BLaER1 treated with 17β-estradiol and CSF1 and Interleukin-3, amounts not matched to agents 10 nM and 100 nM (cell line): ENCODE results near the gene GALNT18.
A peak's percentile ranks its signal among the peaks of the same experiment; 100 is the strongest.

Experiments used
- H3K27ac ChIP-seq, 11 experiments: shearing (Covaris generic); formaldehyde crosslinking; 2 replicates each; pipeline ENCODE4 v1.8.1; 2022
- H3K27me3 ChIP-seq, 11 experiments: shearing (Covaris generic); formaldehyde crosslinking; 2 replicates each; pipeline ENCODE4 v1.8.1; 2022
- H3K36me3 ChIP-seq, 11 experiments: shearing (Covaris generic); formaldehyde crosslinking; 2 replicates each; pipeline ENCODE4 v1.8.1; 2022
- H3K4me1 ChIP-seq, 10 experiments: shearing (Covaris generic); formaldehyde crosslinking; 2 replicates each; pipeline ENCODE4 v1.8.1; 2022
- H3K4me2 ChIP-seq, 11 experiments: shearing (Covaris generic); formaldehyde crosslinking; 2 replicates each; pipeline ENCODE4 v1.8.1; 2022
- H3K4me3 ChIP-seq, 10 experiments: shearing (Covaris generic); formaldehyde crosslinking; 2 replicates each; pipeline ENCODE4 v1.8.1; 2022
- H3K9ac ChIP-seq, 11 experiments: shearing (Covaris generic); formaldehyde crosslinking; 2 replicates each; pipeline ENCODE4 v1.8.1; 2022
- H3K9me3 ChIP-seq, 11 experiments: shearing (Covaris generic); formaldehyde crosslinking; replicated peaks in 1 of 11; 2 replicates each; pipeline ENCODE4 v1.8.1; 2022
- H4K20me1 ChIP-seq, 11 experiments: shearing (Covaris generic); formaldehyde crosslinking; 2 replicates each; pipeline ENCODE4 v1.8.1; 2022
- Cebpa-rat ChIP-seq, 11 experiments: shearing (Covaris generic); IDR thresholded peaks; 2 replicates each; pipeline ENCODE4 v1.8.1; 2022

Gene GALNT18

DNA sequence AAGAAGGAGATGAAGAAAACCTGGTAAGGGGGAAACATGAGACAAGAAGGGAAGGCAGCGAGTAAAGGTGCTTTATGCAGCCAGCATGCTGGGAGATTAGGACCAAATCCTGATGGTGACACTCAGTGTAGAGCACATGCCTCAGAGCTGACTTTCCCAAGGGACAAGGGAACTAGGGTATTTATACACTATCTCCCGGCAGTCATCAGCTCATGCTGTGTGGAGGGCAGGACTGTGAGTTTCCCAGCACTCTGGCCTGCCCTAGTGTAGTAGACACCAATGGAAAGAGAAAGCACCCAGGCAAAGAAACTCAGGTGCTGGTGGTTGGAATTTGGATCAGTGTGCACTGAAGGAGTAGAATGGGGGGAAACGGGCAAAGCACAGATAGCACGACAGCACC, 140.4 kb downstream of the GALNT18 start:
- Histone ChIP-seq H3K36me3 (no peaks in the 10 kb centered on the region), H3K27ac (no peak overlapping the region), H3K4me1 (peaks cover 0 to 18% (median 5%) of the 10 kb centered on the region in 10 experiments; a peak in 10 of 20 replicates), H3K9me3 (no peaks in the 10 kb centered on the region), H4K20me1 (no peaks in the 10 kb centered on the region; a peak in 1 of 22 replicates), H3K9ac (no peak overlapping the region), H3K27me3 (no peaks in the 10 kb centered on the region), H3K4me3 (no peak overlapping the region), H3K4me2 (no peak overlapping the region)
- no peak for TF ChIP-seq Cebpa-rat (IDR thresholded peaks at IDR 0.05)

DNA sequence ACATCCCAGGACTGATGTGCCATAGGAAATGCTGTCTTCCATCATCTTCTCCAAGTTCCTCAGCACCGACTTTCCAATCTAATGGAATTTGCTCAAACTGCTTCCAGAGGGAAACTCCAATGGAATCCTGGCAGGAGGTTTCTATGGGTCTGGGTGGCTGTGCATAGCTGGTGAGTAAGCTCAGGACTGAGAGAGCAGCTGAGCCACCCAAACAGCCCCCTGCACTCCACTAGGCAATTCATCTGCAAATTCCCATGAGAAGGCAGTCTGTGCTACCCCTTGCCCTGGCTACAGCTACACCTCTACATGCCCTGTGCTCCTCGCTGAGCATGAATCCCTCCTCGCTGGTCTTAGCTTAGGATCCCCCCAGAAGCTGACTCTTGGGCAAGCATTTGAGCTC, 140.8 kb downstream of the GALNT18 start:
- no peaks in the 10 kb centered on the region for H3K27me3 ChIP-seq
- no peaks in the 10 kb centered on the region; a peak in 1 of 22 replicates for H4K20me1 ChIP-seq
- peaks cover 0 to 18% (median 5%) of the 10 kb centered on the region in 10 experiments; a peak in 10 of 20 replicates for H3K4me1 ChIP-seq
- no peak overlapping the region for H3K4me3 ChIP-seq
- H3K9me3 ChIP-seq: no peaks in the 10 kb centered on the region
- no peak overlapping the region for H3K4me2 ChIP-seq
- TF ChIP-seq Cebpa-rat (IDR thresholded peaks at IDR 0.05): no peak
- H3K27ac ChIP-seq: no peak overlapping the region
- H3K9ac ChIP-seq: no peak overlapping the region
- no peaks in the 10 kb centered on the region for H3K36me3 ChIP-seq

DNA sequence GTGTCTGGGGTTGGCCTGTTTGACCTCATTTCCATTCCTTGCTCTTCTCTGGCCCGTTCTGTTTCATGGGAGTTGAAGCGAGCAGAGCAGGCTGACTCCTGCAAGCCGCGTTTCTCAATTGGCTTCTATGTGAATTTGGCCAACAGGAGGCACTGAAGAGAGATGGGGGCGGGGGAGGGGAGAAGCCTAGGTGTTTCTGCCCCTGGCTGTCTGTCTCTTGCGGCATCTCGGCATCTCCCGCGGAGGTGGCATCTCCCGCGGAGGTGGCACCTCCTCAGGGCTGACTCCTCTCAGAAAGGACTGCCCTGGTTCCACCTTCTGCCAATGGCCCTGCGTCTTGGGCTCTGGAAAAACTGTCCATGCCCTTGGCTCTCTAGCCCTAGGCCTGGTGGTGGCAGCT, 143.1 kb downstream of the GALNT18 start:
- no peak for TF ChIP-seq Cebpa-rat (IDR thresholded peaks at IDR 0.05)
- H3K36me3 ChIP-seq: no peaks in the 10 kb centered on the region
- no peaks in the 10 kb centered on the region for H3K27me3 ChIP-seq
- peaks cover 0 to 18% (median 5%) of the 10 kb centered on the region in 10 experiments; a peak in 10 of 20 replicates for H3K4me1 ChIP-seq
- no peak overlapping the region for H3K9ac ChIP-seq
- no peaks in the 10 kb centered on the region for H4K20me1 ChIP-seq
- H3K9me3 ChIP-seq: no peaks in the 10 kb centered on the region
- no peak overlapping the region for H3K27ac ChIP-seq
- peak overlapping the region in 1 of 11 experiments; percentile 68; a peak in 1 of 22 replicates for H3K4me2 ChIP-seq
- no peak overlapping the region for H3K4me3 ChIP-seq

DNA sequence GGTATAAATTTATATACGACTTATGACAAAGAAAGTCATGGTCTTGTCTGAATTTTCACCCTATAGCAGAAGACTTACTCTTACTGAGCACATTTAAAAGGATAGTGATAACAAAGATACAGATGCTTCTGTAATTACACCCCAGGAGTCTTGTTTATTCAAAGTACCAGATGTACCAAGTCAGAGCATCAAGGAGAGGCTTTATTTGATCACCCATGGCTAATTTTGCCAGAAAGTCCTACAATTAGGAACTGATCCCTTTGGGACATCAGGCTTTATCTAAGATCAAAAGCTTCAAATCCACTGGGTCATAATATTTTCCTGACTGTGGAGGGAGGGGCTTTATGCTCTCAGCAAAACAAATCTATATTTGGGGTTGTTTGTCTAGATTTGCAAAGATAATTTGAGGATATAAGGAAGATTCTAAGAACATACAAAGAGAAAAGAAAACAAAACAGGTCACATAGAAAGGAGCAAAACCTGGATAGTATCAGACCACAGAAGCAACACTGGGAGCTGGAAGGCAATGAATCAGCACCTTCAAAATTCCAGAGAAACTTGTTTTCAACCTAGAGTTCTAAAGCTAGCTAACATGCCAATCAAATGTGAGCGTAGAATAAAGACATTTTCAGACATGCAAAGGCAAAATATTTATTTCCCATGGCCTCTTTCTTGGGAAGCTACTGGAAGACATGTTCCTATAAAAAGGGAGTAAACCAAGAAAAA, 143.9 kb downstream of the GALNT18 start:
- Histone ChIP-seq H3K9ac (no peak overlapping the region), H3K27ac (no peak overlapping the region), H3K4me1 (peaks cover 0 to 18% (median 5%) of the 10 kb centered on the region in 10 experiments; a peak in 10 of 20 replicates), H3K27me3 (no peaks in the 10 kb centered on the region), H4K20me1 (no peaks in the 10 kb centered on the region), H3K36me3 (no peaks in the 10 kb centered on the region), H3K4me2 (peak overlapping the region in 6 of 11 experiments; percentile 6 to 68 (median 51); a peak in 11 of 22 replicates), H3K9me3 (no peaks in the 10 kb centered on the region), H3K4me3 (no peak overlapping the region)
- TF ChIP-seq Cebpa-rat (IDR thresholded peaks at IDR 0.05): no peak

DNA sequence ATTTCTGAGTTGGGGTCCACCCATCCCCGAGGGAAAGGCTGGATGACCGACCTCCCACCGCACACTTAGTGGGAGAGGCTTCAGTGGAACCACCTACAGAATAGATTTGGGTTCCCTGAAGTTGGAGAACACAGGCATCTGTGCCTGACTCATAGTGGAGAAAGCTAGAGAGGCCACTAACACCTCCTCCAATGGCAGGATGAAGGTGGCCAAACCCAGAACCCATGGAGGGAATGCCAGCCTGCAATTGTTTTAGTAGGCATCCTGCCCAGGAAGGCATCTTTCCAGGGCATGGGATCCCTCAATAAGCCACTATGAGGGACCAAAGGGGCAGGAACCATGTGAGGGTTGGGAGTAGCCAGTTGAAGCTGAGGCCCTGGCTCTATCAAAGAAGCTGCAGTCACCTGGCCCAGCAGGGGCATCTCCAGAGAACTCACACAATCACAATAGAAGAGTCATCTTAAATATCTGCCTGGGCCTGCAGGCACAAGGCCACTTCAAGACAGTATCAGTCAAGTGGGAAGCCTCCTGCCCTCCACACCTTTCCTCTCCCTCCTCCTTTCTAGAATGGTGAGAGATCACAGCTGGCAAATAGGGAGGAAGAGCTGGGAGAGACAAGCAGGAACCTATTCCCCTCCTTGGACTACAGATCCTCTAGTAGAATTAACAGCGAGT, 144.7 kb downstream of the GALNT18 start:
- Histone ChIP-seq H3K4me1 (peaks cover 0 to 18% (median 5%) of the 10 kb centered on the region in 10 experiments; a peak in 11 of 20 replicates), H3K36me3 (no peaks in the 10 kb centered on the region), H3K9me3 (no peaks in the 10 kb centered on the region), H3K4me3 (no peak overlapping the region), H3K27ac (no peak overlapping the region), H3K4me2 (peak overlapping the region in 6 of 11 experiments; percentile 6 to 68 (median 51); a peak in 10 of 22 replicates), H3K9ac (no peak overlapping the region), H4K20me1 (no peaks in the 10 kb centered on the region), H3K27me3 (no peaks in the 10 kb centered on the region)
- TF ChIP-seq Cebpa-rat (IDR thresholded peaks at IDR 0.05): no peak

DNA sequence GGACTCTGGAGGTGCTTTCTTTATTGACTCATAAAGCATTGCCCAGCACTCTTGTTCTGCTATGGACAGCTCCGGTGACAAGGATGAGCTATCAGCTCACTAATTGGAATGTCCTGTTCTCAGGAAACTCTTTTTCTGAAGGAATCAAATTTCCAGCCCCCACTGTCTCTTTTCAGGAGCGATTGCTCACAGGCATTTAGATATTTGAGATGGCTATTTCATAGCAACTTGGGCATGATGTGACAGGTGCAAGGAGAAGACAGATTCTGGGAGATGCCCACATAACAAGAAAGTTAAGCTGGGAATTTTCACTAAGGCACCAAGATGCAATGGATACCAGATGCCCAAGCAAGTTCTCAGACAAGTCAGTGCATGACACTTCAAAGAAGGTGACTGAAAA, 145.3 kb downstream of the GALNT18 start:
- Histone ChIP-seq H3K36me3 (no peaks in the 10 kb centered on the region), H3K4me1 (peaks cover 0 to 18% (median 7%) of the 10 kb centered on the region in 10 experiments; a peak in 11 of 20 replicates), H3K9me3 (no peaks in the 10 kb centered on the region), H3K27ac (no peak overlapping the region), H3K4me2 (no peak overlapping the region), H3K27me3 (no peaks in the 10 kb centered on the region), H4K20me1 (no peaks in the 10 kb centered on the region), H3K9ac (no peak overlapping the region), H3K4me3 (no peak overlapping the region)
- no peak for TF ChIP-seq Cebpa-rat (IDR thresholded peaks at IDR 0.05)

DNA sequence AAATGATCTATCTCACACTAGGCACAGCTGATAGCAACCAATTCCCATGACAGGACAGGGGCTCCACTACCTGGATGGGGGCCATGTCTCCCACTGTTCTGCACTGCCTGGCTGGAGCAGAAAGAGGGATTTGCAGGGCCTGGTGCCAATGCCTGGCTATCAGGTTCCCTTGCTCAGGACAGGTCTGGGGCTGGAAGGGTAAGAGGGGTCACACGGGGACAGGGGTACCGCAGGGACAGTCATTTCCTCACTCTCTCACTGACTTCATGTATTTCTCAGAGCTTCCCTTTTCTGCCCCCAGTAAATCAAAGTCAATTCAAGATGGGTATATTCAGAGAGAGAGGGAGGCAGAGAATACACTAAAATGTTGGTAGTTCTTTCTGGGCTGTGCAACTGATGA, 149.7 kb downstream of the GALNT18 start:
- Histone ChIP-seq H3K27me3 (no peaks in the 10 kb centered on the region; a peak in 1 of 22 replicates), H3K27ac (no peak overlapping the region), H3K9me3 (no peaks in the 10 kb centered on the region), H3K36me3 (no peaks in the 10 kb centered on the region), H3K4me3 (no peak overlapping the region), H3K4me1 (peaks cover 0 to 4% (median 0%) of the 10 kb centered on the region in 10 experiments; a peak in 6 of 20 replicates), H4K20me1 (peaks cover 0 to 4% (median 0%) of the 10 kb centered on the region in 11 experiments; a peak in 3 of 22 replicates), H3K4me2 (no peak overlapping the region), H3K9ac (no peak overlapping the region)
- TF ChIP-seq Cebpa-rat (IDR thresholded peaks at IDR 0.05): no peak

DNA sequence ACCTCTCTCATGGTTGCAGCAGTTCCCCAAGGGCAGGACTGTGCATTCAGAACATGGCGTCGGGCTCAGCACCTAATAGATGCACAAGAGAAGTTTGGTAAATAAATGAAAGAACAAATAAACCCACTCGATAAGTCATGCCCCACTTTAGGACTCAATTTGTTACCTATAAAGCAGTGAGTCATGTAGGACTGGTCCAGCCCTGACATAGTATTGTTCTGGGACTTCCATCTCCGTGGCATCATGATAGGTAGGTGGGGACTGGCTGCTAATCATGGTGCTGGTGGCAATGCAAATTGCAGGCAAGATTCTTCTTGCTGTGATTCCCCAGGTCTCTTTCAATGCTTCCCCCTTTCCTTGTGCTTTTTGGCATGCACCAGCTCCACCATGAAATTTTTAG, 150.6 kb downstream of the GALNT18 start:
- no peaks in the 10 kb centered on the region; a peak in 1 of 22 replicates for H3K27me3 ChIP-seq
- no peak for TF ChIP-seq Cebpa-rat (IDR thresholded peaks at IDR 0.05)
- no peaks in the 10 kb centered on the region for H3K36me3 ChIP-seq
- H3K9me3 ChIP-seq: no peaks in the 10 kb centered on the region
- peaks cover 0 to 5% (median 0%) of the 10 kb centered on the region in 11 experiments; a peak in 3 of 22 replicates for H4K20me1 ChIP-seq
- H3K27ac ChIP-seq: no peak overlapping the region
- no peak overlapping the region for H3K4me3 ChIP-seq
- H3K4me2 ChIP-seq: no peak overlapping the region
- H3K4me1 ChIP-seq: peaks cover 0 to 4% (median 0%) of the 10 kb centered on the region in 10 experiments; a peak in 2 of 20 replicates
- H3K9ac ChIP-seq: no peak overlapping the region

DNA sequence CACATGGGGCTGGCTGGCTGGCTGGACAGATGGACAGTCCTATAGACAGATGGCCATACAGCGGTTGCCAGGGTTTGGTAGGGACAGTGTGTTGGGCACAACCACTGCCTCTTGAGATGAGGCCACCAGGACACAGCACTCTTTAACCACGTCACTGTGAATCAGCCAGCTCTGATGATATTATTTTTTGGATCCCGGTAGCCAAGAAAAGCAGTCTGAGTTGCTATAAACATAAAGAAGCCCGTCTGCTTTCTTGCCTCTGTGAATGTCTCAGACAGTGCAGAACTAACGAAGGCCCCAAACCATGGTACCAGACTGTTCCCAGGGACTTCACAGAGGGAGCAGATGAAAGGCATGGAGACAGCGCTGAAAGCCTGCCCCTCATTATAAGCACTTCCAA, 152.9 kb downstream of the GALNT18 start:
- Histone ChIP-seq H3K27ac (no peak overlapping the region), H3K4me3 (no peak overlapping the region), H3K4me1 (peaks cover 0 to 5% (median 0%) of the 10 kb centered on the region in 10 experiments; a peak in 5 of 20 replicates), H3K27me3 (no peaks in the 10 kb centered on the region; a peak in 1 of 22 replicates), H3K9ac (no peak overlapping the region), H3K36me3 (no peaks in the 10 kb centered on the region), H4K20me1 (peaks cover 0 to 5% (median 0%) of the 10 kb centered on the region in 11 experiments; a peak in 3 of 22 replicates), H3K9me3 (no peaks in the 10 kb centered on the region), H3K4me2 (no peak overlapping the region)
- no peak for TF ChIP-seq Cebpa-rat (IDR thresholded peaks at IDR 0.05)
